GM12872 (cell line): ENCODE results near the gene PKP4.

Source experiments
- TF ChIP-seq, protein P1 (sequence below): IDR thresholded peaks from 3 replicates; pipeline ENCODE4 v1.5.1; 2011; ENCODE audit warnings: low read depth, mild to moderate bottlenecking, low read length, moderate library complexity; ENCODE audit not compliant: insufficient read depth

PKP4 gene

DNA sequence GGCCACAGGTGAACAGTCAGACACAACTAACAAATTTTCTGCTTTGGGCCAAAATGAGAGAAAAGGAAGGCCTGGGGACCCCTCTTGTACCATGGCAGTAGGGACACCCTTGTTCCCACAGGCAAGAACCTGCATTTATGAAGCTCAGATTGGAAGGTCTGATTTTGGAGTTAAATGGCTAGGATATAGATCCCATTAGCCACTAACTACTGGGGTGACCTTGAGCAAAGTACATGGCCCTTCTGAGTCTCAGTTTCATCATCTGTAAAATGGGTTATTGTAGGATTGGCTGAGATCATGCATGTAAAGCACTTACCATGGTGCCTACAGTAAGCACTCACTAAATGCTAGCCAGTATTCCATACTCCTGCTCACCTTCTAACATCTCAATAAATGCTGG is 236.7 kb downstream of the PKP4 start:
- TF ChIP-seq, protein P1, sequence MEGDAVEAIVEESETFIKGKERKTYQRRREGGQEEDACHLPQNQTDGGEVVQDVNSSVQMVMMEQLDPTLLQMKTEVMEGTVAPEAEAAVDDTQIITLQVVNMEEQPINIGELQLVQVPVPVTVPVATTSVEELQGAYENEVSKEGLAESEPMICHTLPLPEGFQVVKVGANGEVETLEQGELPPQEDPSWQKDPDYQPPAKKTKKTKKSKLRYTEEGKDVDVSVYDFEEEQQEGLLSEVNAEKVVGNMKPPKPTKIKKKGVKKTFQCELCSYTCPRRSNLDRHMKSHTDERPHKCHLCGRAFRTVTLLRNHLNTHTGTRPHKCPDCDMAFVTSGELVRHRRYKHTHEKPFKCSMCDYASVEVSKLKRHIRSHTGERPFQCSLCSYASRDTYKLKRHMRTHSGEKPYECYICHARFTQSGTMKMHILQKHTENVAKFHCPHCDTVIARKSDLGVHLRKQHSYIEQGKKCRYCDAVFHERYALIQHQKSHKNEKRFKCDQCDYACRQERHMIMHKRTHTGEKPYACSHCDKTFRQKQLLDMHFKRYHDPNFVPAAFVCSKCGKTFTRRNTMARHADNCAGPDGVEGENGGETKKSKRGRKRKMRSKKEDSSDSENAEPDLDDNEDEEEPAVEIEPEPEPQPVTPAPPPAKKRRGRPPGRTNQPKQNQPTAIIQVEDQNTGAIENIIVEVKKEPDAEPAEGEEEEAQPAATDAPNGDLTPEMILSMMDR: no peak

DNA sequence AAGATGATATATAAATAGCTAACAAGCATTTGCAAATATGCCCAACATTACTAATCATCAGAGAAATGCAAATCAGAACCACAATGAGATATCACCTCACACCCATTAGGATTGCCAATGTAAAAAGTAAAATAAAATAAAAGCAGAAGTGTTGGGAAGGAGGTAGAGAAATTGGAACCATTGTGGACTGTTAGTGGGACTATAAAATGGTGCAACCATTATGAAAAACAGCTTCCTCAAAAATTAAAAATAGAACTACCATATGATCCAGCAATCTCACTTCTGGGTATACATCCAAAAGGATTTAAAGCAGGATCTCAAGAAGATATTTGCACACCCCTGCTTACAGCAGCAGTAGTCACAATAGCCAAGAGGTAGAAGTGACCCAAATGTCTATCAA is 238.6 kb downstream of the PKP4 start:
- TF ChIP-seq, protein P1: no peak

DNA sequence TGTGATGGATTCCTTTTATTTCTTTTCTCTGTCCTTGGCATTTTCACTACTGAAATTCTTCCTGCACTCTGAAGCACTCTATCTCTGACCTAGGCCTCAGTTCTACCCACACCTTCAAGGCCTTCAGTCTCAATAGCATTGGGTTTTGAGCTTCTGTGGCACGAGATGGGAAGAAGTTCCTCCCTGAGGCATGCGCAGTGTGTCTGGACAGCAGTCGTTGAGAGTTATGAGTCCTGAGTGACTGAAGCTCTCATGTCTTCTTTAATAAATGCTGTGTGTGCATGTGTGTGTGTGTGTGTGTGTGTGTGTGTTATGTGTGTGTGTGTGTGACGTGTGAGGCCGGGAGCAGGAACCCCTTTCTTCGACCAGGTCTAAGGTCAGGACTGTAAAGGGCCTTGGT is 242.6 kb downstream of the PKP4 start:
- TF ChIP-seq, protein P1: no peak

DNA sequence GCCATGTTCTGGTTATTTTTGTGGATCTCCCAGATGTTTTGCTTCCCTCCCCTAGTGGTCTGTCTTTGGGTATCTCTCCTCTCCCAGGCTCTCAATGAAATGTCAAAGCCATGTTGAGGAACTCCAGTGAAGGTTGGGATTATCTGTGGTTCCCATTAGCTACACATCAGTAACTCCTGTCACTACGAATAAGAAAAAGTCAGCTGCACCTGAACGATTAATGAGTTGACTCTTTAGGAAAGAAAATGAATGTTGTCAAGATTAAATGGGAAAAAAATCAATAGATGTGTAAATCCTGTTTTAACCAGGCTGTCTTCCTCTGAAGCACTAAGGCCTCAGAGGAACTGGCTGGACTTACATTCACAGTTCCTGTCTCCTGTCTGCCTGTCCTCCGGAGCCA is 244.3 kb downstream of the PKP4 start:
- TF ChIP-seq, protein P1: no peak

DNA sequence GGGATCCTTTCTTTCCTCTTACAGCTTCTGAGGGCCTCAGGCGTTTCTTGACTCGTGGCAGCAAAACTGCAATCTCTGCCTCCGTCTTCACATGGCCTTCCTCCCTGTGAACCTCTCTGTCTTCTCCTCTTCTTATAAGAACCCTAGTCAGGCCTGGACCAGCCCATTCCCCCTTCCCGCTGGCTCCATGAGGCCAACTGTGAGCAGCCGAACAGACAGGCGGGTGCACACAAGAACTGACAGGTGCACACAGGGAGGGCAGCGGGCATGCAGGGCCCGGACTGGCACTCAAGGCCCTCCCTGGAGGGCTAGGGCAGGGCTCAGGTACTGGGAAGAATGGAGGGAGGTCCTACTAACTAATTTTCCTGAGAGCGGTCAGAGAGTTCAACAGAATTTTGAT is 246.0 kb downstream of the PKP4 start:
- TF ChIP-seq, protein P1: no peak

DNA sequence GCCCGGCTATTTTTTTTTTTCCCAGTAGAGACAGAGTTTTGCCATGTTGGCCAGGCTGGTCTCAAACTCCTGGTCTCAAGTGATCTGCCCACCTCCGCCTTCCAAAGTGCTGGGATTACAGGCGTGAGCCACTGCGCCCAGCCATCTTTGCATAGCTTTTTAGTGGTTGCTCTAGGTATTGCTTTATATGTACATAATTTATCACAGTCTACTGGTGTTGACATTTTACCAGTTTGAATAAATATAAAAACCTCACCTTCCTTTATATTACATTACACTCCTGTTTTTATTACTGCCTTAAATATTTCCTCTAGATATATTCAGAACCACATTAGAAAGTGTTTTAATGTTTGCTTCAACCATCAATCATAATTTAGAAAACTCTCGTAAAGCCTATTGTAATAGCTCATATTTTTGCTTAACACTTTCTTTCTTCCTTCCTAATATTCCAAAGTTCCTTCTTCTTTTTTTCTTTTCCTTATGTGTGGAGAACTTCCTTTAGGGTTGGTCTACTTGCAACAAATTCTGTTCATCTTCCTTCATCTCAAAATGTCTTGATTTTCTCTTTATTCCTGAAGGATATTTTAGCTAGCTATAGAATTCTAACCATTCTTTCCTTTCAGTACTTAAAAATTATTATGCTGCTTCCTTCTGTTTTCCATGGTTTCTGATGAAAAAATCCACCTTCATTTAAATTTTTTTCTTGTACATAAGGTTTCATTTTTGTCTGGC is 256.2 kb downstream of the PKP4 start:
- TF ChIP-seq, protein P1: no peak

DNA sequence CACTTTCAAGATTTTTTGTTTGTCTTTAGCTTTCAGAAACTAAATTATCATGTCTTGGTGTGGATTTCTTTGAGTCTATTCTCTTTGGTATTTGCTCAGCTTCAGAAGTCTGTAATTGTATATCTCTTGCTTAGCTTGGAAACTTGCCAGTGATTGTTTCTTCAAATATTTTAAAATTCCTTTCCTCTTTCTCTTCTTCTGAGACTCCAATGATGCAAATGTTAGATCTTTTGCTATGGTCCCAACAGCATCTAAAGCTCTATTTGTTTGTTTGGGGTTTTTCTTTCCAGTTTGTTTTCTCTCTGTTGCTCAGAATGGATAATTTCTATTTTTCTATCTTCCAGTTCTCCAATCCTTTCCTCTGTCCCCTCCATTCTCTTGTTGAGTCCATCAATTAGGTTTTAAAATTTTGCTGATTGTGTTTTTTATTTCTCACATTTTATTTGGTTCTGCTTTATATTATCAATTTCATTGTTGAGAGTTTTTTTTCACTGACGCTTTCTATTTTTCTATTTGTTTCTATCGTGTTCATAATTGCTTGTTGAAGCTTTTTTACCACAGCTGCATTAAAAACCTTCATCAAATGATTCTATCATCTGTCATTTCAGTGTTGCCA is 256.9 kb downstream of the PKP4 start:
- TF ChIP-seq, protein P1: no peak
